Measurements from ENCODE around the gene SRSF10.

Gene SRSF10

GRCh38 chr1:24021403-24022266 lies 41.5 kb upstream of the SRSF10 start (continued):
- TF ChIP-seq CSRNP3 (CRISPR knock-in tag; IDR thresholded peaks at IDR 0.05) (no peak), POU6F1 (CRISPR knock-in tag; IDR thresholded peaks at IDR 0.05; ENCODE audit: borderline replicate concordance, low read depth) (no peak), ZNF70 (CRISPR knock-in tag; IDR thresholded peaks at IDR 0.05) (no peak), OSR1 (CRISPR knock-in tag; IDR thresholded peaks at IDR 0.05) (no peak), ARNTL (CRISPR knock-in tag; IDR thresholded peaks at IDR 0.05; ENCODE audit: borderline replicate concordance, low read depth) (no peak), TCF4 (CRISPR knock-in tag; IDR thresholded peaks at IDR 0.05; ENCODE audit: borderline replicate concordance) (no peak)

- TF ChIP-seq ESRRG (CRISPR knock-in tag; IDR thresholded peaks at IDR 0.05), result no peak
- no peak for TF ChIP-seq ZC3H10 (CRISPR knock-in tag; IDR thresholded peaks at IDR 0.05)
- TF ChIP-seq ARNTL (CRISPR knock-in tag; IDR thresholded peaks at IDR 0.05; ENCODE audit: borderline replicate concordance, low read depth), result no peak
- no peak for TF ChIP-seq ZNF8 (CRISPR knock-in tag; IDR thresholded peaks at IDR 0.05)
- no peak for TF ChIP-seq POU6F1 (CRISPR knock-in tag; IDR thresholded peaks at IDR 0.05; ENCODE audit: borderline replicate concordance, low read depth)
- TF ChIP-seq ZFP30 (CRISPR knock-in tag; IDR thresholded peaks at IDR 0.05), result no peak
- TF ChIP-seq TSHZ2 (CRISPR knock-in tag; IDR thresholded peaks at IDR 0.05), result no peak
- no peak for TF ChIP-seq RARB (CRISPR knock-in tag; IDR thresholded peaks at IDR 0.05)
- no peak for TF ChIP-seq ISL1 (CRISPR knock-in tag; IDR thresholded peaks at IDR 0.05)
- no peak for TF ChIP-seq GLIS3 (CRISPR knock-in tag; IDR thresholded peaks at IDR 0.05)
- no peak for TF ChIP-seq CSRNP3 (CRISPR knock-in tag; IDR thresholded peaks at IDR 0.05)
- TF ChIP-seq ZNF565 (CRISPR knock-in tag; conservative IDR thresholded peaks at IDR 0.05; ENCODE audit: low read depth), result no peak
- TF ChIP-seq CSDC2 (CRISPR knock-in tag; IDR thresholded peaks at IDR 0.05), result no peak
- TF ChIP-seq ZNF70 (CRISPR knock-in tag; IDR thresholded peaks at IDR 0.05), result no peak
- TF ChIP-seq BACH2 (CRISPR knock-in tag; IDR thresholded peaks at IDR 0.05; ENCODE audit: borderline replicate concordance), result no peak
- ATAC-seq, result no peak
Measured at GRCh38 chr1:24020470-24020869, 40.3 kb upstream of the SRSF10 start.

GRCh38 chr1:24020025-24020424 lies 39.9 kb upstream of the SRSF10 start:
- no peak for ATAC-seq
- TF ChIP-seq ZC3H10 (CRISPR knock-in tag; IDR thresholded peaks at IDR 0.05) (no peak), PATZ1 (CRISPR knock-in tag; IDR thresholded peaks at IDR 0.05; ENCODE audit: borderline replicate concordance) (no peak), PPARA (CRISPR knock-in tag; IDR thresholded peaks at IDR 0.05; ENCODE audit: borderline replicate concordance) (no peak), ZFP3 (CRISPR knock-in tag; IDR thresholded peaks at IDR 0.05) (no peak), ESRRG (CRISPR knock-in tag; IDR thresholded peaks at IDR 0.05) (no peak), POU6F1 (CRISPR knock-in tag; IDR thresholded peaks at IDR 0.05; ENCODE audit: borderline replicate concordance, low read depth) (no peak), ZNF70 (CRISPR knock-in tag; IDR thresholded peaks at IDR 0.05) (no peak), CSDC2 (CRISPR knock-in tag; IDR thresholded peaks at IDR 0.05) (no peak), TOX (CRISPR knock-in tag; IDR thresholded peaks at IDR 0.05; ENCODE audit: borderline replicate concordance) (no peak), TCF4 (CRISPR knock-in tag; IDR thresholded peaks at IDR 0.05; ENCODE audit: borderline replicate concordance) (no peak), CREB5 (CRISPR knock-in tag; IDR thresholded peaks at IDR 0.05; ENCODE audit: low read depth) (no peak), ISL1 (CRISPR knock-in tag; IDR thresholded peaks at IDR 0.05) (no peak)
